D721Med (cell line): ENCODE data around the gene MBOAT1.

ENCODE experiments used
- DNase-seq: peaks from one replicate; pipeline ENCODE4 v3.0.0; 2011; ENCODE audit warnings: low spot score; ENCODE audit not compliant: insufficient read length
- FAIRE-seq: peaks from 2 replicates; lab custom pipeline; 2011; peaks lifted over from hg19 to GRCh38; lab: Jason Lieb, UNC
- CTCF ChIP-seq: IDR thresholded peaks from 2 replicates; pipeline ENCODE4 v1.5.1; 2012; ENCODE audit warnings: mild to moderate bottlenecking, control low read depth; ENCODE audit not compliant: insufficient read depth; ENCODE audit errors: missing control alignments

The MBOAT1 gene

GRCh38 chr6:20085817-20086216 lies 126.5 kb downstream of the MBOAT1 start:
- DNase-seq (no peak), FAIRE-seq (no peak)
- no peak for TF ChIP-seq CTCF

GRCh38 chr6:20084411-20084810 lies 127.9 kb downstream of the MBOAT1 start:
- no peak for DNase-seq
- TF ChIP-seq CTCF = no peak
- no peak for FAIRE-seq

GRCh38 chr6:20071998-20072397 lies 140.3 kb downstream of the MBOAT1 start:
- TF ChIP-seq CTCF = no peak
- no peak for DNase-seq
- no peak for FAIRE-seq

- TF ChIP-seq CTCF = no peak
- no peak for DNase-seq
- no peak for FAIRE-seq
Observed at GRCh38 chr6:20070047-20070446, 142.2 kb downstream of the MBOAT1 start.

DNA sequence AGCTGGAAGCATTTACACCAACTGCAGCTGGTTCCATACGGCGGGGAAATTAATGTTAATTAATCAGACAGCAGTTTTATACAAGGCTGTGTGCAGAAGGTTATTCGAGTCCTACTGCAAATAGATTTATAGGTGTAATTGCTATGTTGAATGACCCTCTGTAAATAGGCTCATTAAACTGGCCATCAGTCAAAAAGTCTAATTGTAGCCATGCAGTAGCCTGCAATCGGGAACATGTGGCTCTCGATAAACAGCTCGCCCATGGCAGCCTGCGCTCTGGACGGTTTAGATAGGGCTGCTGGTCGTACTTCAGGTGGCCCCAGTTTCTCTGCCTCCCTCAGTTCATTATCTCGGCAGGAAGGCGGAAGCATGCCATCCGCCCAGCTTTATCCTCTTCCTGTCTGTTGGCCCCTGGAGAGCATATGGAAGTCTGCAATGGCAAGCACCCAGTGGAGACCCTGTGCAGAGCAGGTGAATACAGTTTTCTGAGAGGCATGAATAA lies 143.2 kb downstream of the MBOAT1 start:
- FAIRE-seq = no peak
- DNase-seq = no peak
- TF ChIP-seq CTCF = no peak

DNA sequence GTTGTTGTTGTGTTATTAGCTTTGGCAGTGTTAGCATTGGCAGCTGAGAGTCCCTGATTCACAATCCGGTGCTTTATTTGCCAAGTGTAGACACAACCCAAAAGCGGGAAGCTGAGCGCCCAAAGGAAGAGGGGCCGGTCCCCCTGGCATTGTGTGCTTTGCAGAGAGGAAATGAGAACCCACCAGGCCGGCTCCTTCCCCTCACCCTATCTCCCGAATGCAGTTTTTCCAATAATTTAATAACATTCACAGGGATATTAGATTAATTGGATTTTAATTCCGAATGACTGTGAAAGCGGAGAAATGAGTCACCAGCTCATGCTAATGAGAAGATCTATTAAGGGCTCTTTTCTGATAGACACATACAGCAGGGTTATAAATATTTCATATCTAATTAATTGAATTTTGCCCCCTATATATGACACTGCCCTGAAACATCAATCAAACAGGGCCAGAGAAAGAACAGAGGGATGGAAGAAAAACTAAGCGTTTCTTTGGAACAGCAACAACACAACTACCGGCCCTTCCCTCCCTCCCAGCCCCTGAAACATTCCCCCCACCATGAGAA lies 143.8 kb downstream of the MBOAT1 start:
- no peak for DNase-seq
- no peak for FAIRE-seq
- no peak for TF ChIP-seq CTCF

- FAIRE-seq (no peak), DNase-seq (no peak)
- TF ChIP-seq CTCF = no peak
Observed at GRCh38 chr6:20061952-20062351, 150.3 kb downstream of the MBOAT1 start.
